ENCODE data around the gene TRIM26.

TRIM26 gene

GRCh38 chr6:30207619-30208295, 5.4 kb downstream of the TRIM26 start:
- DNase-seq = peak; percentile 57

- DNase-seq = no peak
Measured at GRCh38 chr6:30206799-30207618, 6.2 kb downstream of the TRIM26 start.

- DNase-seq = no peak
Measured at GRCh38 chr6:30206152-30206551, 7.1 kb downstream of the TRIM26 start.

GRCh38 chr6:30204116-30204515, 9.1 kb downstream of the TRIM26 start:
- DNase-seq = no peak

GRCh38 chr6:30202366-30202765, 10.8 kb downstream of the TRIM26 start:
- no peak for DNase-seq

- DNase-seq = no peak
Measured at GRCh38 chr6:30200551-30201281, 12.5 kb downstream of the TRIM26 start.

GRCh38 chr6:30198166-30199084, 14.8 kb downstream of the TRIM26 start:
- no peak for DNase-seq

- DNase-seq = no peak
Measured at GRCh38 chr6:30196376-30196775, 16.8 kb downstream of the TRIM26 start.

GRCh38 chr6:30195951-30196350, 17.3 kb downstream of the TRIM26 start:
- DNase-seq = no peak

- DNase-seq = no peak
Measured at GRCh38 chr6:30194797-30195690, 18.2 kb downstream of the TRIM26 start.

- DNase-seq = no peak
Measured at GRCh38 chr6:30192076-30192475, 21.1 kb downstream of the TRIM26 start.

GRCh38 chr6:30188541-30188940, 24.7 kb downstream of the TRIM26 start:
- DNase-seq = no peak

GRCh38 chr6:30185846-30186484, 27.2 kb downstream of the TRIM26 start:
- no peak for DNase-seq

- no peak for DNase-seq
Measured at GRCh38 chr6:30184417-30185031, 28.7 kb downstream of the TRIM26 start.

- no peak for DNase-seq
Measured at GRCh38 chr6:30180145-30180544, 33.1 kb downstream of the TRIM26 start.

GRCh38 chr6:30178837-30179236, 34.4 kb downstream of the TRIM26 start:
- no peak for DNase-seq

GRCh38 chr6:30175765-30176164, 37.4 kb downstream of the TRIM26 start:
- DNase-seq = no peak

GRCh38 chr6:30172681-30173080, 40.5 kb downstream of the TRIM26 start:
- DNase-seq = no peak

GRCh38 chr6:30171677-30172471, 41.3 kb downstream of the TRIM26 start:
- DNase-seq = no peak

Measured in left hindlimb (tissue), 1 donor.